HG03460 (cell line): ENCODE data around the gene AKAP3.
A peak's percentile ranks its signal among the peaks of the same experiment; 100 is the strongest.

ENCODE experiments used
- ATAC-seq: cut with Tn5 transposase; IDR thresholded peaks from one replicate; pipeline ENCODE4 v1.9.1; 2021; ENCODE audit not compliant: unreplicated experiment

Gene AKAP3

DNA sequence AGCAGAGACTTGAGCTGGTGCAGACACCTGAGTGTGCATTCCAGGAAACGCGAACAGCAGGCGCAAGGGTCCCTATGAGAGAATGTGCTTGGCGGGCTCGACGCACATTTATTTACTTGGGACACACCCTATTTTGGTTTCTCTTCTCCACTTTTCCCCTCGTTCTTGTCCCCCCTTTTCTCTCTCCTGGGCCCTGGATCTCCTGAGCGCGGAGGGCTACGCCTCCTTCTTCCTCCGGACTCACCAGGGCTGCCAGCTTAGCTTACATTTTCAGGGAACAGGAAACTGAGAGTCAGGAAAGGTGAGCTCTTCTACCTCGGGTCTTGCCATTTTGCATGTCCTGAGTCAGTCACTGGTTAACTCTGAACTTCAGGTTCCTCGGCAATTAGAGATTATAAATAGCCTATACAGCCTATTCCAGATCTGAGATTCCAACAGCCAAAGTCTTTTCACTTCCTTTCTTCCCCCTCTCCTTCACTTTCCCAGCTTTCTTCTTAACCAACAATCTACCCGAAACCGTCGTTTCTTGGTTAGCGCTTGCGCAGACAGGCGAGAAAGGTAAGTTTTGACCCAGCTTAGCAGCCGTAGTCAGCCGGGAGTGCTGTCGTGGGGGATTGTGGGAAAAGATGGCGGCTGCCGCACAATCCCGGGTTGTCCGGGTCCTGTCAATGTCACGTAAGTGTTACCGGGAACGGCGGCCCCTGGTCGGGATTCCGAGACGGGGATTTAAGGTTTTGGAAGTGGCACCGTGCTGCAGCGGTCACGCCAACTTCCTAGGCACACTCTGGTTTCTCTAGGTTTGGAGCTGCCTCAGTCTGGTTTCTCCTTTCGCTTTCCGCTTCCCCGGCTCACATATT, at the start of gene AKAP3, which contains the start of gene NDUFA9:
TSS of gene AKAP3 (minus strand) at position 551 of the 857 bp plus-strand sequence. CDS start 10,855 bp downstream, outside the sequence.
TSS of gene NDUFA9 (plus strand) at position 614 of the 857 bp plus-strand sequence. CDS start at position 627, 13 bp downstream.
- peak; percentile 83 for ATAC-seq

DNA sequence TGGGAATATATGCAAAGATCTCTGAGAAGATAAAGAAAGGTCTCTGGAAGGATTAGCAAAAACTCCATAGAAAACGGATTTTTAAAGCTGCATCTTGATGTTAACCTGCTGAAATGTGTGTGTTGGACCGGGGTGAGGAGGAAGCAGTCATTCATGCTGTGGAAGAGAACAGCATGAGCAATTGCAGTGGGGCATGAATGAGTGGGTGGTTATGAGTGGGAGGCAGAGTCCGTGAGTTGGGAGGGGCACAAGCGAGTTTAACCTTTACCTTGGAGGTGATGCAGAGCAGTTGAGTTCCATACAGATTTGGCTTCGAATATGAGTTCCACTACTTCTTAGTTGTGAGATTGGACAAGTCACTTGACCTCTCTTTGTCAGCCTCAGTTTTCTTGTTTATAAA, 41.9 kb upstream of the AKAP3 start:
- no peak for ATAC-seq

DNA sequence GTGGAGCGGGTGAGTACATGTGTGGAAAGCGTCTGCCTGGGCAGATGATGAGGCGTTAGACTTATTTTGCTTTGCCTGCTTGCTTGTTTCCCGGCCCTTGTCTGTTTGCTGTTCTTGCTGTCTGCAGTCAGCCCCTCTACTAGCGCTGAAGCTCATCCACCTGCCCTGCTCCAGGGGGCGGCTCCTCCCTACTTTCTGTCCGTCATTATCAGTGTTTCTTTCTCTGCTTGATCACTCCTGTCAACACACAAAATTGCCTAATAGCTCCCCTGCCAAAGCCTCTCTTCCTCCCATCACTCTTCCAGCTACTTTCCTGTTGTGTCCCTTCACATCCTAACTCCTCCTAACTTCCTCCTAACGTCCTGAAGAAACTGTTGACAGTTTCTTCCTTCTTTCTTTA, 36.5 kb upstream of the AKAP3 start:
- no peak for ATAC-seq

DNA sequence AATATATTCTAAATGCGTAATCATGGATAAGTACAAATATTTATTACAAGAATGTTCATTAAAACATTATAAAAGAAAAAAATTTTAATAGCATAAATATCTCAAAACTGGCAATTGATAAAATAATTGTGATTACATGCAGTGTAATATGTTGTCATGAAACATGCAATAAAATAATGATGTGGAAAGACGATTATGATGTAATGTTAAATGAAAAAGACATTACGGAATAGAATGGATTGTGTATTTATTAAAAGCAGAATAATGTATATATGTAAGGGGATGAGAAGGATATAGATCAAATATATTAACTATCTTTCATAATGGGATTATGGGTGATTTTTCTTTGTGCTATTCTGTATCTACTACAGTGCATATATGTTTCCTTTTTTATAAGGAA, 32.9 kb upstream of the AKAP3 start:
- ATAC-seq = no peak

DNA sequence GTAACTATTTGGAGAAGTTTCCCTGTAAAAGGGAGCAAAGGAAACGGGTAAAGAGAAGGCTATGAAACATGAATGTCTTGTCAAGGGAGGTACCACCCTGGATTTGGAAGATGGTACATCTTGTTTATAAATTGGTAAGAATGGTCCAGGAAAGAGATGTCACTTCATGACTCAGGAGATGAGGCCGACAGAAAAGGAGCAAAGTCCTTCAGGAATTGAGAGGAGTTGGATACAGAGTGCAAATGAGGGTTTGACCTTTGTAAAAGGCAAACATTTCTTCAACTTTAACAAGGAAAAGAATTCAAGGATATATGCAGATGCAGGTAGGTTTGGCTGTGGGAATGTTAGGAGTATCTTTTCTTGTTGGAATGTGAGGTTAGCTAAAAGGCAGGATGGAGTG, 30.9 kb upstream of the AKAP3 start:
- ATAC-seq = no peak

DNA sequence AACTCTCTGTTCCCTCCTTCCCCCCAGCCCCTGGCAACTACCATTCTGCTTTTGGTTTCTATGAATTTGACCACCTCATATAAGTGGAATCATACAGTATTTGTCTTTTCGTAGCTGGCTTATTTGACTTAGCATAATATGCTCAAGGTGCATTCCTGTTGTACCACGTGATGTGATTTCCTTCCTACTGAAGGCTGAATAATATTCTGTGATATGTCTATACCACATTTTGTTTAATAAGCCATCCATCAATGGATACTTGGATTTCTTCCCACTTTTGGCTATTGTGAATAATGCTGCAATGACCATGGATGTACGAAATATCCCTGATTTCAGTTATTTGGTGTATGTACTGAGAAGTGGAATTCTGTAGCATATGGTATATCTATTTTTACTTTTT, 16.4 kb upstream of the AKAP3 start:
- ATAC-seq = no peak

DNA sequence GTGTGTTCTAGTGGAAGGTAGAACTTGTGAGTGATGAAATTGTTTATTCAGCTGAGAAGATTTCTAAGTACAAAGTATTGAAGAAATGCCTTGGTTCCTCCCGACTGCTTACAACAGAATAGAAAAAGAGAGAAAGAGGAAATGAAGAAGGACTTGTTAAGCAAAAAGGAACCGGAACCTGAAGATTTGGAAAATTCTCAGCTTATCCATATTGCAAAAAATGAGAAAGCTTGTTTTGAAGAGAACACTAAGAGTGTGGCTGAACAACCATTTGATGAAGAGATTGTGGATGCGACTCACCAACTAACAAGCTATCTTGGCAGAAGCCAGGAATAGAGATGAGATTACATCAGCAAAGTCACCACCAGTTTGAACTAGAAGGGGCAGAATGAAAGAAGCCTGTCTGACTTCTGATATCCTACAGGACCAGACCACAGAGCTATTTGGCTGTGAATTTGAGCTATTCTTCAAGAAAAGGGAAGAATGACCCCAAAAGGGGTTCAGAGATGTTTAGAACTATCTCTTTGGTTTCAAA, 15.2 kb upstream of the AKAP3 start:
- no peak for ATAC-seq

DNA sequence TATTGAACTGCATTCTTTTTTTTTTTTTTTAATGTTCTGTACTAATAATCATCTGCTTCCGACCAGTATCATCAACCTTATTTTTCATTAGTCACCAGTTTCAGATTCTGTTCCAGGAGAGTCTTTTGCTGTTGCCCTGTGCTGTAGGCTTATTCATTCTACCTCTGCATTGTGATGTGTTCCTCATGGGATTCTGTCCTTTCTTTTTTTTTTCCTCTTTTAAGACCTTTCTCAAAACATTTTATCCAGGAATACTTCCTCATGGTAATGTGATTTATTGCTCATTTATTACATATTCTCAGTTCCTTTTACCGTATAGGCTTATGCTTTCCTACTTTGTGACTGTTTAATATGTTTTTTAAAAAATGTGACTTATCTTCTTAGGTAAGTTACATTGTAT, 4.8 kb upstream of the AKAP3 start:
- no peak for ATAC-seq

DNA sequence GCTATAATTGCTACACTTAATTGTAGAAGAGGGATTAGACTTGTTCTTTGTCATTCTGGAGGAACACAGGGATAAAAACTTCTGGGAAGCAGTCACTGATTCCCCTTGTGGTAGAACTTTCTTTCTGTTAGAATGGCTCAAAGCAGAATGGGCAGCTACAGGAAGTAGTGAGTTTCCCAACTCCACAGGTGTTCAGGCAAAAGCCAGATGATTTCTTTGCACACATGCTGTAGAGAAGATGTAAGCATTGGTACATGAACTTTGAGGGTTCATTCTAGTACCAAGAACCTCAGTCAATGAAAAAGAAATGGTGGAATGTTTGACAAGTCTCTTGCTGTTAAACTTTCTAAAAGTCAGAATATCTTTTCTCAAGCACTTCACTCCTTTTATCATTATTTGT, 4.4 kb upstream of the AKAP3 start:
- no peak for ATAC-seq

DNA sequence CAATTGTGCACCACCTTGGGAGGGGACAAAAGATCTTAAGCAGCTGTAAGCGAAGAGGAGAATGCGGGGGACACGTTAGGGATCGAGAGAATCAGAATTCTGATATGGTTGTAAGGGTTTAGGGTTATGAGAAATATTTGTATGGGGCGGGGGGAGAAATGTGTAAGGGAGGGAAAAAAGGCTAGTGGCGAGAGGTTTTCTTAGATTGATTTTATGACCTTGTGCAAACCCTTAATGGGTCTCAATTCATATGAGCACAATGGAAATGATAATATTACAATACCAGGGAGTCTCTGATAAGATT, 459 bp upstream of the AKAP3 start:
- no peak for ATAC-seq

DNA sequence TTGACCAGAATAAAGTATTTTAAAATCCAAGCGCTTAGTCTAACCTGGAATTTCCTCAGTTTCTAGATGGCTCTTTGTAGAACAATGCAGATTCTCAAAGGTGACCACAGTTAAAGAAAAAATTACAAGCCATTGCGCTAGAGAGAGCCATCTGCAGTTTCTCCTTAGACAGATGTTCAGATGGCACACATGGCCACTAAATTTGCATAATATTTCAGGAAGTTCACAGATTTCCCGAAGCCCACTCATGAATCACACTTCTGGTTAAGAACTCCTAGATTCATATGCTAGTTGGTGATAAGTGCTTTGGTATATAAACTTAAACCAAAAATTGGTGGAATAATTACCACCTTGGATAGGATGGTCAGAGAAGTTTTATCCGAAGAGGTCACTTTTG, 749 bp downstream of the AKAP3 start:
- no peak for ATAC-seq

DNA sequence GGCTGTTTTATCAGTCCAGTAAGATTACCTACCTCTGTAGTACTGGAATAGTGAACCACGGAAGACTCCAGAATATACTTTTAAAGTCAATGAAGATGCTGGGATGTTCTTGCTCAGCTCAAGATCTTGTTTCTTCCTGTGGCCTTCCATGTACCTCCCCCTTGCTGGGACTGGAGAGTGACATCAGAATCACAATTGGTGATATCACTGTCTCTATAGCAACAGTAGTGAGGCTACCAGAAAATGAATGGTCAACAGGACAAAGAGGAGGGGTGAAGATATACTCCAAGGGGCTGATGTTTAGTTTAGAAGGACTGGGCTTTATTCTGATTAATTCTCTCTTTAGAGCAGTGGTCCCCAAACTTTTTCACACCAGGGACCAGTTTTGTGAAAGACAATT, 3.8 kb downstream of the AKAP3 start:
- ATAC-seq = no peak

DNA sequence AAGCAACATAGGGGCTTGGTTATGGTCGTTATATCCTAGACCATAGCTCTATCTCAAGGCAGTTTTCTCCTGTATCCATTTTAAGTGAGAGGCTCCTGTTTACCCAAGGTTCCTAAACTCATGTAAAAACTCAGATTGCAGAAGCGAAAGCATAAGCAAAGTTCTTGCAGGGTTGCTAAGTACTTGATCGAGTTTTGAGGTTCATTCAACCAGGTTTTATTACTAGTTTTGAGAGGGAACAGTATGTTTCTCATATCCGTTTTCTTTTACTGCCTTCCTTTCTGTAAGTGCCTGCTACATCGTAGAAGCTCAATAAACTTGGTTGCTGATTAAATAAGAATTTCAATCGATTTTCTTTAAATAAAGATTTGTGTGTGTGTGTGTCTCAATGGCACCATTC, 5.1 kb downstream of the AKAP3 start:
- ATAC-seq = no peak

DNA sequence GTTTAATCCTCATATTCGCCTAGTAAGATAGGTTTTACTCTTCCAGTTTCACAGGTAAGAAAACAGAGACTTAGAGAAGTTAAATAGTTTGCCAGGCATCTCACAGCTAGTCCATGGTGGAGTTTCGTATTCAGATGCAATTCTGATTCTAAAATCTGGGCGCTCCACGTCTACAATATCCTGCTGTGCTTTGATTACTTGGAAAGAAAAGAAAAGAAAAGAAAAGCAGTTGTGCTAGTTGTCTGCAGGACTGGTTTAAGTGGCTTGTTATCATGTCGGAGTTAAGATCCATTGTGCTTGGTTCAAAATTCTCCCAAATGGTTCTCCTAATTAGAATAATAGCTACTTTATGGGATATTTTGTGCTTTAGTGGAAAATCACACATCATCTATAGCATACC, 18.6 kb downstream of the AKAP3 start:
- ATAC-seq = no peak

DNA sequence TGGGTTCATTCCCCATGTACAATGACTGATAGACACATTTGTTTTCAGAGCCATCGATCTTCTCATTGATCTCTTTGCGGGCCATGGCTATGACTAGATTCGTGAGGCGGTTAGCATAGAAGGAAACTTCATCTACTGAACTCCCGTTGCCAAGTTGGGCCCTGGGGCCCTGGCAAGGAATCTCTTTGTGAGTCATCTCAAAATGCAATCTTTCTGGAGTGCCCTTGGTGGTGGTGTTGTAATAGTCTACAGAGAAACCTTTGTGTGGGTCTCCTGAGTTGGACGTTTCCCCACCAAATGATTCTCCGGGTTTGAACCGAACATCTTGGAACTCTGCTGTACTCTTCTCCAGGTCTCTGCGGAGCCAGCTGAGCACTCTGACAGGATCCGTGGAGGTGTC, 20.4 kb downstream of the AKAP3 start:
- ATAC-seq = no peak

DNA sequence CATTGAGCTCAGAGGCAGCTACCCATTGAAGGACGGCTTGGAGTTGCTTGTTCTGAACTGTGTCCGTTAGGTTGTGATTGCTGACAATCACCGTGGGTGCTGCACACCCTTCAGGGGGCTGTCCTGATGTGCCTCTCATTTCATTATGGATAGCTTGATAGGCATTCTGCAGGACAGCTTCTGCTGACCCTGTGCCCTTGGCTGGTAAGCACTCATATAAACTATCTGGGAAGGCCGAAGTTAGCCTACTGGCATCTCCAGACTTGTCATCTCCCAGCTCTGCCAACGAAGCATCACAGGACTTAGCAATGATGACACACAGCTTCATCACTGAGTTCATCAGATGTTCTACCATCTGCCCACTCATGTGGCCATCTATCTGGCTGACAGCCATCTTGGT, 22.3 kb downstream of the AKAP3 start:
- no peak for ATAC-seq

DNA sequence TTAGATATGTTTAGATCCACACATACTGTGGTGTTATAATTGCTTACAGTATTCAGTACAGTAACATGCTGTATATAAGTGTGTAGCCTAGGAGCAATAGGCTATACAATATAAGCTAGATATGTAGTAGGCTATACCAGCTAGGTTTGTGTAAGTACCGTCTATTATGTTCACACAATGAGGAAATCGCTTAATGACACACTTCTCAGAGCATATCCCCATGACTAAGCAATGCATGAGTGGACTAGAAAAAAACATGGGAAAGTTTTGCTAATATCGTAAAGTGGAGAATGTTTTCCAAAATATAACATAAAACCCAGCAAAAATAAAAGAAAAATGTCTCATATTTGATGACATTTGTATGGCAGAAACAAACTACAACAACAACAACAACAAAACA, 27.3 kb downstream of the AKAP3 start:
- no peak for ATAC-seq

DNA sequence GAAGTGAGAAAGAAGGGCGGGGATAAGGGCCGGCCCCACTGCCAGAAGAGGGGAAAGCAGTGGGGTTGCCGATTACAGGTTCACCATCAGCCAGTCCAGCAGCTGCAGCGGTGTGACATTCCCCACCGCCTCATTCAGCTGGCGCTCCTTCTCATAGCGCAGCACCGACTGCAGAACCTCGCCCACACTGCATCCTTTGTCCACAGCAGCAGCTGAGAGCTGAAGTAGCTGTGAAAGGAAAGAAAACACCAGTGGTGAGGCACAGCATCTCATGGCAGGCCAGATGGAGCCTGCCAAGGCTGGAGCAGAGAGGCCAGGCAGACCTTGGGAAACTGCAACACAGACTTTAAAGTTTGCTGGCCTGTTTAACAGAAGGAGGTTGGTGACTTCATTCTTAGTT, 33.2 kb downstream of the AKAP3 start:
- ATAC-seq = no peak

DNA sequence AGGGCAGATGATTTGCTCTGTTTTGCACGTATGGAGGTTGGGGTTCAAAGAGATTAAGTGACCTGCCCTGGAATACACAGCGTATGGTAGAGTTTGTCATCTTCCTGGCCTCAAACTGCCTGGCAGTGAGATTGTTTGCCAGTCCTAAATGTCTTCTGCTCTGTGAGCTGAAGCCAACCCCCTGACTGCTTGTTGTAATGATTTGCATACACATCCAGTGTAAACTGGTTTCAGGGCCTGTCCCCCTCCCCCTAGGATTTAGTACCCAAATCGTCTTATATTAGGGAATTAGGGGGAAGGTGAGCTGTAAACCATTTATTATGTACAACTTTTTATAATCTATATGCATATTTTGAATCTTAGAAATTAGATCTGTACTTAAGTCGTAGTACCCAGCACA, 38.4 kb downstream of the AKAP3 start:
- no peak for ATAC-seq

DNA sequence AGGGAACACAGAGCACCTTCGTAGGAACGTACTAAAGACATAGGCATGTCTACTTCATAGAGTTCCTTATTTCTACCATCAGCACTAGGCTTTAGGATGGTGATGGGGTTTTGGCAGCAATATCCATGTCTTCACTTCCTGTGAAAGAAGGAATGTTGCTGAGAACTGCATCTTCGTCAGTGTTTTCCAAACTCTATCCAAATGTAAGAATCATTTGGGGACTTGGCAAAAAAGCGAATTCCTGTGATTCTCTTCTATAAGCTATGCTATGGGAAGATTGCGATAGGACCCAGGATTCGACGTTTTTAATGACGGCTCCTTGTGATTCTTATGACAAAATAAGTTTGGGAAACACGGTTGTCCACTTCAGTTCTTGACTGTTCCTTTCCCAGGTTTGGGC, 39.8 kb downstream of the AKAP3 start:
- ATAC-seq = no peak

DNA sequence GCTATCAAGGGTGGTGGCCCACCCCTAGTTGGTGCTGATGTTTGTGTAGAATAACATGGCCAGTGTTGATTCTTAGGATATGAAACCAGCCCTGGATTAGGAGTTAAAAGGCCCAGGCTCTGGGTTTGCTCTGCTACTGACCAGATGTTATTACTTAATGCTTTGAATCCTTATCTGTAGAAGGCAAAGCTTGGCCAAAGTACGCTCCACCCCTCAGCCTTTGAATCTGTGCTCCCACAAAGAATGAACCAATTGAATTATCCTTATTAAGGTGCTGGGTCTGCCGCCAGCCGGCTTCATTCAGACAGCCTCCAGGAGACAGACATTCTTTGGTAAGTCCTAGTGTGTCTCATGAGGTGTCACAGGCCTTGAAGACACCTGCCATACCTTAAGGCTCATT, 41.8 kb downstream of the AKAP3 start:
- ATAC-seq = no peak

DNA sequence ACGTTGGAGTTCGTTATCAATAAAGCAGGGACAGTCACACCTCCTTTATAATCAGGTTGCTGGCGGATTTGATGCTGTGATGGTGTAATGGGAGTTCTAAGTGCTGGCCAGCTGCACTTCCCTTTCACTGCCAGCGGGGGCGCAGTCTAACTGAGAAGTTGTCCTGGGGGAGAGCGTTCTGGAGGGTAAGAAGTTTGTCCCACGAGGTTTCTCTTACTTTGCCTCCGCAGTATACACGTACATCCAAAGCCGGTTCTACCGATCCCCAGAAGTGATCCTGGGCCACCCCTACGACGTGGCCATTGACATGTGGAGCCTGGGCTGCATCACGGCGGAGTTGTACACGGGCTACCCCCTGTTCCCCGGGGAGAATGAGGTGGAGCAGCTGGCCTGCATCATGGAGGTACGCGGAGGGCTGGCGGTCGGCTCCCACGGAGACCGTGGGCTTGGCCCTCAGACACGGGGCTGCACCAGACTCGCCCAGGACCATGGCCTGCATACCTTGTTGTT, 44.1 kb downstream of the AKAP3 start:
- ATAC-seq = peak; percentile 93

DNA sequence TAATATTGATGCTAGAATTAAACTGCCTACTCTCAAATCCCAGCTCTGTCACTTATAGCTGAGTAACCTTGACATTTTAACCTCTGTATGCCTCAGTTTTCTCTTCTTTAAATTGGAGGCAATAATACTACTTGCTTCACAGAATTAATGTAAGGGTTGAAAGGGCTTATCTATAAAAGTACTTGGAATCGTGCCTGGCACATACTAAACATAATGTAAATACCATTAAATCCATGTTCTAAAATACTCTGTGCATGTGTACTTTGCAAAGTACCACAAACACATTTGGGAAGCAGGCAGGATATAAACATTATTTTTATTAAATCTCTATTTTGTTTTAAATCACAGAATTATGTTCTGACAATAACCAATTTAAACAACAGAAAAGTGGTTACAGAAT, 44.9 kb downstream of the AKAP3 start:
- no peak for ATAC-seq
